ENCODE results near the gene OR6K3.

The OR6K3 gene

DNA sequence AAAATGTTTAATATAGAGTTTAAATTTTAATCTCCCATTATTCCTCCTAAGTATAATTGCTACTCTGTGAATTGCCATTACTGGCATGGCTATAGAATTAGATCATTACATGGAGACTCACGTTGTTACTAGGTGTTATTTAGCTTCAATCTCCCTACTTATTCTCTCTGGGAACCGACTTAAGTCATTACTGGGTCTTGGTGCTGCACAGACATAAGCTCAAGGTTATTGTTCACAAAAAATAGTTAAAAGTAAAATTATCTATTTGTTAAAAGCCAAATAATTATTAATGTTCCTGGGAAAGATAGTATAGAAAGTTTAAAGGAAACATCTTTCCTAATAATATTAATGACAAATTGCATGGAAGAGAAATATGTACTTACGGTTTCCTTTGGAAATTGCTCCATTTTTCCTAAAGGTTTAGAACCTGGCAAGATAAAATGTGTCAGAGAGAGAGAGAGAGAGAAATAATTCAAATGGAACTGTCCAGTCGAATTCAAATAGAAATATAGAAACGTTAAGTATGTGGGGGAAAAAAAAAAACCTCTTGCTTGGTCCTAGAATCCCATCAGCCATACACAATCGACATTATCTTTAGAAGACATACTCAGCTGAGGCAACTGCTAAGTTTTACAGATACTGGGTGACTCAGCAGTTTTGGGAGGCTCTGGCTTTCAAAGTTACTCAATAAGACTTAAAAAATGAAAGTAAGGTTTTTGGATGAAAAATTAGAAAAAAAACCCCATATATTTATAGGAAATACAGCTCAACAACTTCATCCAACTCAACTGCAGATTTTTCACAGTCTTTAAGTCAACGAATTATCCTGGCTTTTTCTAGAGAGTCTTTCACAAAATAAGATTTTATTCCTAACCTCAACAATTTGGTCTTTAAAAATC lies 34.2 kb downstream of the OR6K3 start, which contains the start of gene SPTA1:
TSS of gene SPTA1 (minus strand) at position 605 of the 899 bp plus-strand sequence. CDS start at position 407, 198 bp downstream.
- Histone ChIP-seq H3K9me3 (replicated peaks in 1 of 2; ENCODE audit: control insufficient read depth in 2 of 2, insufficient read depth in 1 of 2, low read depth in 1 of 2, low read length in 2 of 2) (no peaks in the 10 kb centered on the region), H3K36me3 (replicated peaks in 1 of 2; ENCODE audit: control insufficient read depth in 2 of 2, insufficient read depth in 2 of 2, low read length in 2 of 2) (no peaks in the 10 kb centered on the region), H3K79me1 (ENCODE audit: low read depth, low read length) (no peaks in the 10 kb centered on the region), H2BK120ac (ENCODE audit: low read depth, low read length) (no peak within 1 kb of the TSS), H4K8ac (ENCODE audit: low read depth, low read length) (no peak within 1 kb of the TSS), H3K27ac (replicated peaks; ENCODE audit: low read length) (no peak within 1 kb of the TSS), H3K4me2 (ENCODE audit: insufficient read depth, low read length, poor library complexity, severe bottlenecking) (no peak within 1 kb of the TSS), H2AFZ (ENCODE audit: low read length) (no peak within 1 kb of the TSS), H3K9ac (ENCODE audit: low read depth, low read length, poor library complexity) (no peak within 1 kb of the TSS), H3K4ac (ENCODE audit: low read length) (no peak within 1 kb of the TSS), H2BK5ac (ENCODE audit: low read length) (no peak within 1 kb of the TSS), H3K14ac (ENCODE audit: low read length) (no peak within 1 kb of the TSS), H3K4me3 (ENCODE audit: low read length in 2 of 2) (no peak within 1 kb of the TSS), H3K18ac (ENCODE audit: low read length) (no peak within 1 kb of the TSS), H2BK15ac (ENCODE audit: low read length) (no peak within 1 kb of the TSS), H3K4me1 (ENCODE audit: control insufficient read depth in 2 of 2, insufficient read depth in 1 of 2, low read depth in 1 of 2, low read length in 2 of 2) (no peaks in the 10 kb centered on the region), H3K23ac (ENCODE audit: low read depth, low read length, poor library complexity) (no peak within 1 kb of the TSS), H3K27me3 (ENCODE audit: control insufficient read depth in 3 of 3, insufficient read depth in 3 of 3, low read depth in 1 of 3, low read length in 3 of 3) (no peaks in the 10 kb centered on the region), H4K91ac (ENCODE audit: low read depth, low read length, poor library complexity) (no peak within 1 kb of the TSS), H2AK5ac (ENCODE audit: low read depth, low read length) (no peak within 1 kb of the TSS), H2BK12ac (ENCODE audit: low read length) (no peak within 1 kb of the TSS)
- no CpG with 5 or more reads among the region's 7 CpGs for WGBS, 2 donors (ENCODE audit: extremely low coverage in 2 of 2, insufficient read length in 2 of 2, insufficient replicate concordance in 1 of 2)
- no peak for DNase-seq (ENCODE audit: low spot score)

DNA sequence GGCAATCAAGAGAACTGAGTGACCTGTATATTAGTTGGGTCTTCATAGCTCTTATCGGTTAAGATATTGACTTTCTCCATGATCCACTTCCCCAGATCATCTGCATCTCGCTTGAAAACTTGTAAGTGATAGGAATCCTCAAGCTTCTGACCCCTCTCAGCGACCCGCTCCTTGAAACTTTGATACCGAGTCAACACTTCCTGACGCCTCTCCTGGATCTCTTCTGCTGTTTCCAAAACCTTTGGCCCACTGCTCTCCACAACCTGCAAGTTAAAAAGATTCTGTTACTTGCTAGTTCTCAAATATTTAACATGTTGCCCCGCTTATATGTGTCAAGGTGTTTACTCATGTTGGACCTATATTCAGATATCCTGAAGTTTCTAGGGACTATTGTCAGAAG lies 35.4 kb downstream of the OR6K3 start:
- no peak overlapping the region for H2BK120ac ChIP-seq (ENCODE audit: low read depth, low read length)
- no peak overlapping the region for H2BK5ac ChIP-seq (ENCODE audit: low read length)
- H3K9me3 ChIP-seq (replicated peaks in 1 of 2; ENCODE audit: control insufficient read depth in 2 of 2, insufficient read depth in 1 of 2, low read depth in 1 of 2, low read length in 2 of 2) = no peaks in the 10 kb centered on the region
- no peak overlapping the region for H2BK15ac ChIP-seq (ENCODE audit: low read length)
- H3K18ac ChIP-seq (ENCODE audit: low read length) = no peak overlapping the region
- no peak overlapping the region for H3K9ac ChIP-seq (ENCODE audit: low read depth, low read length, poor library complexity)
- H3K27ac ChIP-seq (replicated peaks; ENCODE audit: low read length) = no peak overlapping the region
- H4K8ac ChIP-seq (ENCODE audit: low read depth, low read length) = no peak overlapping the region
- no peak overlapping the region for H3K4ac ChIP-seq (ENCODE audit: low read length)
- H2AK5ac ChIP-seq (ENCODE audit: low read depth, low read length) = no peak overlapping the region
- no peak overlapping the region for H3K14ac ChIP-seq (ENCODE audit: low read length)
- H4K91ac ChIP-seq (ENCODE audit: low read depth, low read length, poor library complexity) = no peak overlapping the region
- H3K4me2 ChIP-seq (ENCODE audit: insufficient read depth, low read length, poor library complexity, severe bottlenecking) = no peak overlapping the region
- DNase-seq (ENCODE audit: low spot score) = no peak
- no peaks in the 10 kb centered on the region for H3K79me1 ChIP-seq (ENCODE audit: low read depth, low read length)
- H2BK12ac ChIP-seq (ENCODE audit: low read length) = no peak overlapping the region
- no peaks in the 10 kb centered on the region for H3K36me3 ChIP-seq (replicated peaks in 1 of 2; ENCODE audit: control insufficient read depth in 2 of 2, insufficient read depth in 2 of 2, low read length in 2 of 2)
- H2AFZ ChIP-seq (ENCODE audit: low read length) = no peak overlapping the region
- no peak overlapping the region for H3K4me3 ChIP-seq (ENCODE audit: low read length in 2 of 2)
- H3K27me3 ChIP-seq (ENCODE audit: control insufficient read depth in 3 of 3, insufficient read depth in 3 of 3, low read depth in 1 of 3, low read length in 3 of 3) = no peaks in the 10 kb centered on the region
- no peaks in the 10 kb centered on the region for H3K4me1 ChIP-seq (ENCODE audit: control insufficient read depth in 2 of 2, insufficient read depth in 1 of 2, low read depth in 1 of 2, low read length in 2 of 2)
- H3K23ac ChIP-seq (ENCODE audit: low read depth, low read length, poor library complexity) = no peak overlapping the region
- WGBS, 2 donors (ENCODE audit: extremely low coverage in 2 of 2, insufficient read length in 2 of 2, insufficient replicate concordance in 1 of 2) = no CpG with 5 or more reads among the region's 7 CpGs

DNA sequence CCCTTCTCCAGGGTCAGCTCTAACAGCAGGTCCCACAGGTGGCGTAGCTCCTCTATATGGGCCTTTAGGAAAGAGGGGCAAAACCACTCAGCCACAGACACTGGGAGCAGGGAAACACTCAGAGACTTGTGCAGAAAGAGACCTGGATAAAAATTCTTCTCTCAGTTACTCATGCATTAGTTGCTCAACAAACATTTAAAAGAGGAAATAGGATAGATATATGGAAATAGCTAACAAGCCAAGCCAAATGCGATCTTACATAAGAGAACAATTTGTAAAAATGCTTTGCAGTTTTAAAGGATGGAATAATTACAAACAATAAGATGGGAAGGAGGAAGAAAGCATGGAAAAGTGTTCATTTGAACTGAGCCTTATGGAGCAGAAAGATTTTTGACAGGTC lies 38.9 kb downstream of the OR6K3 start:
- Histone ChIP-seq H3K4me3 (ENCODE audit: low read length in 2 of 2) (no peak overlapping the region), H3K4ac (ENCODE audit: low read length) (no peak overlapping the region), H2BK120ac (ENCODE audit: low read depth, low read length) (no peak overlapping the region), H2BK12ac (ENCODE audit: low read length) (no peak overlapping the region), H3K23ac (ENCODE audit: low read depth, low read length, poor library complexity) (no peak overlapping the region), H3K4me2 (ENCODE audit: insufficient read depth, low read length, poor library complexity, severe bottlenecking) (no peak overlapping the region), H3K27me3 (ENCODE audit: control insufficient read depth in 3 of 3, insufficient read depth in 3 of 3, low read depth in 1 of 3, low read length in 3 of 3) (no peaks in the 10 kb centered on the region), H2BK5ac (ENCODE audit: low read length) (no peak overlapping the region), H2AK5ac (ENCODE audit: low read depth, low read length) (no peak overlapping the region), H3K36me3 (replicated peaks in 1 of 2; ENCODE audit: control insufficient read depth in 2 of 2, insufficient read depth in 2 of 2, low read length in 2 of 2) (no peaks in the 10 kb centered on the region), H3K79me1 (ENCODE audit: low read depth, low read length) (no peaks in the 10 kb centered on the region), H4K8ac (ENCODE audit: low read depth, low read length) (no peak overlapping the region), H4K91ac (ENCODE audit: low read depth, low read length, poor library complexity) (no peak overlapping the region), H3K14ac (ENCODE audit: low read length) (no peak overlapping the region), H3K4me1 (ENCODE audit: control insufficient read depth in 2 of 2, insufficient read depth in 1 of 2, low read depth in 1 of 2, low read length in 2 of 2) (no peaks in the 10 kb centered on the region), H3K18ac (ENCODE audit: low read length) (no peak overlapping the region), H2AFZ (ENCODE audit: low read length) (no peak overlapping the region), H3K9ac (ENCODE audit: low read depth, low read length, poor library complexity) (no peak overlapping the region), H3K27ac (replicated peaks; ENCODE audit: low read length) (no peak overlapping the region), H2BK15ac (ENCODE audit: low read length) (no peak overlapping the region), H3K9me3 (replicated peaks in 1 of 2; ENCODE audit: control insufficient read depth in 2 of 2, insufficient read depth in 1 of 2, low read depth in 1 of 2, low read length in 2 of 2) (no peaks in the 10 kb centered on the region)
- no CpG with 5 or more reads among the region's 2 CpGs for WGBS, 2 donors (ENCODE audit: extremely low coverage in 2 of 2, insufficient read length in 2 of 2, insufficient replicate concordance in 1 of 2)
- DNase-seq (ENCODE audit: low spot score) = no peak

DNA sequence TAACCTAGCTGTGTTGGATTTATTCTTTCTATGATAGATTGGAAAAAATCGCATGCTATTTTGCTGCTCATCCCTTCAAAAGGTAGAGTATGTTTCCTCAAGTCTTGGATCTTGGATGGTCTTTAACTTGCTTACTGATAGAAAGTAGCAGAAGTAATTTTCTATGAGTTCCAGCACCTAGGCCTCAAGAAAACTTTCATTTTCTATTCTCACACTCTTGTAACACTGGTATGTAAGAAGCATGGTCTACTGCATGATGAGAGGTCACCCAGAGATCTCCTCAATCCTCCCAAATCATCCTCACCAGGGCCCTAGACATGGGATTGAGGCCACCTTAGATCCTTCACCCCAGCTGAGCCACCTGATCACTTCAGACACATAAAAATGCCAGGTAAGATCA lies 41.2 kb downstream of the OR6K3 start:
- Histone ChIP-seq H3K79me1 (ENCODE audit: low read depth, low read length) (no peaks in the 10 kb centered on the region), H3K4ac (ENCODE audit: low read length) (no peak overlapping the region), H2BK120ac (ENCODE audit: low read depth, low read length) (no peak overlapping the region), H4K91ac (ENCODE audit: low read depth, low read length, poor library complexity) (no peak overlapping the region), H2BK5ac (ENCODE audit: low read length) (no peak overlapping the region), H4K8ac (ENCODE audit: low read depth, low read length) (no peak overlapping the region), H3K23ac (ENCODE audit: low read depth, low read length, poor library complexity) (no peak overlapping the region), H3K4me3 (ENCODE audit: low read length in 2 of 2) (no peak overlapping the region), H2AK5ac (ENCODE audit: low read depth, low read length) (no peak overlapping the region), H3K14ac (ENCODE audit: low read length) (no peak overlapping the region), H3K27ac (replicated peaks; ENCODE audit: low read length) (no peak overlapping the region), H3K9ac (ENCODE audit: low read depth, low read length, poor library complexity) (peak overlapping the region; percentile 2), H3K4me2 (ENCODE audit: insufficient read depth, low read length, poor library complexity, severe bottlenecking) (no peak overlapping the region), H3K9me3 (replicated peaks in 1 of 2; ENCODE audit: control insufficient read depth in 2 of 2, insufficient read depth in 1 of 2, low read depth in 1 of 2, low read length in 2 of 2) (no peaks in the 10 kb centered on the region), H3K36me3 (replicated peaks in 1 of 2; ENCODE audit: control insufficient read depth in 2 of 2, insufficient read depth in 2 of 2, low read length in 2 of 2) (no peaks in the 10 kb centered on the region), H2BK15ac (ENCODE audit: low read length) (no peak overlapping the region), H3K18ac (ENCODE audit: low read length) (no peak overlapping the region), H2BK12ac (ENCODE audit: low read length) (no peak overlapping the region), H2AFZ (ENCODE audit: low read length) (no peak overlapping the region), H3K4me1 (ENCODE audit: control insufficient read depth in 2 of 2, insufficient read depth in 1 of 2, low read depth in 1 of 2, low read length in 2 of 2) (no peaks in the 10 kb centered on the region), H3K27me3 (ENCODE audit: control insufficient read depth in 3 of 3, insufficient read depth in 3 of 3, low read depth in 1 of 3, low read length in 3 of 3) (no peaks in the 10 kb centered on the region)
- no CpG with 5 or more reads among the region's 1 CpG for WGBS, 2 donors (ENCODE audit: extremely low coverage in 2 of 2, insufficient read length in 2 of 2, insufficient replicate concordance in 1 of 2)
- no peak for DNase-seq (ENCODE audit: low spot score)
